ENCODE measurements around the gene TBX2.

Gene TBX2

DNA sequence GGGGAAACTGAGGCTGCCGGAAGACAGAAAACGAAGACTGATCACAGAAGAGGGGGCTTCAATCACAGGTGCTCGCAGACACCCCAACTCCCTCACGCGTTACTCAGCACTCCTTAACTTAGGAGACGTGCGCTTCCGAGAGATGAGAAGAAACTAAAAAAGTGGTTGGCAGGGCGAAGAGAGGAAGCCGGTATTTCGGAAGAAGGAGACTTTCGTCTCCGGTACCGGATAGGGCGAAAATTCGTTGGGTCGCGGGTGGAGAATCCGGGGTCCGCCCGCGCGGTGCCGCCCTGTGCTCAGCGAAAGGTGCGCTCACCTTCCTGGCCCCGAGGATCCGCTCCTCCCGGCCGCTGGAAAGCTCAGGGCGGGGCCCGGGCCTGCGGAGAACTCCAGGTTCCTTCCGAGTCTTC, 917 bp upstream of the TBX2 start:
- Mint-ChIP-seq H3K36me3 (peaks cover 6% of the 10 kb centered on the region), H3K4me3 (peak overlapping the region; percentile 26), H3K27ac (peak overlapping the region; percentile 82), H3K4me1 (peaks cover 28% of the 10 kb centered on the region), H3K9me3 (no peaks in the 10 kb centered on the region), H3K27me3 (peaks cover 98% of the 10 kb centered on the region)
- CTCF ChIA-PET = no interaction called here
- DNase-seq = no peak

GRCh38 chr17:61400066-61400716, 548 bp downstream of the TBX2 start:
- Mint-ChIP-seq H3K4me3 (no peak overlapping the region), H3K4me1 (peaks cover 34% of the 10 kb centered on the region), H3K9me3 (no peaks in the 10 kb centered on the region), H3K27ac (peak overlapping the region; percentile 37), H3K27me3 (peaks cover 98% of the 10 kb centered on the region), H3K36me3 (peaks cover 6% of the 10 kb centered on the region)
- CTCF ChIA-PET = interaction anchor here (1.0 to 1.6 kb wide), 2 partner anchors 12 to 47 kb away, joined by 4 to 7 read pairs; no protein-coding TSS in a partner anchor
- no peak for DNase-seq

- no peaks in the 10 kb centered on the region for H3K9me3 Mint-ChIP-seq
- no peak for DNase-seq
- H3K27me3 Mint-ChIP-seq = peaks cover 98% of the 10 kb centered on the region
- H3K27ac Mint-ChIP-seq = peak overlapping the region; percentile 55
- H3K4me3 Mint-ChIP-seq = peak overlapping the region; percentile 31
- H3K36me3 Mint-ChIP-seq = peaks cover 6% of the 10 kb centered on the region
- H3K4me1 Mint-ChIP-seq = peaks cover 34% of the 10 kb centered on the region
- CTCF ChIA-PET = interaction anchor here (1.0 to 1.6 kb wide), 2 partner anchors 11 to 47 kb away, joined by 4 to 7 read pairs; no protein-coding TSS in a partner anchor
These were observed 1.2 kb downstream of the TBX2 start for GRCh38 chr17:61400717-61401388.

- no peak for DNase-seq
- no peak overlapping the region for H3K4me3 Mint-ChIP-seq
- H3K36me3 Mint-ChIP-seq = peaks cover 6% of the 10 kb centered on the region
- peaks cover 98% of the 10 kb centered on the region for H3K27me3 Mint-ChIP-seq
- CTCF ChIA-PET = interaction anchor here (1.0 to 1.6 kb wide), 2 partner anchors 11 to 46 kb away, joined by 4 to 7 read pairs; no protein-coding TSS in a partner anchor
- H3K9me3 Mint-ChIP-seq = no peaks in the 10 kb centered on the region
- H3K27ac Mint-ChIP-seq = peak overlapping the region; percentile 21
- peaks cover 34% of the 10 kb centered on the region for H3K4me1 Mint-ChIP-seq
These were observed 1.9 kb downstream of the TBX2 start for GRCh38 chr17:61401389-61402072.

DNA sequence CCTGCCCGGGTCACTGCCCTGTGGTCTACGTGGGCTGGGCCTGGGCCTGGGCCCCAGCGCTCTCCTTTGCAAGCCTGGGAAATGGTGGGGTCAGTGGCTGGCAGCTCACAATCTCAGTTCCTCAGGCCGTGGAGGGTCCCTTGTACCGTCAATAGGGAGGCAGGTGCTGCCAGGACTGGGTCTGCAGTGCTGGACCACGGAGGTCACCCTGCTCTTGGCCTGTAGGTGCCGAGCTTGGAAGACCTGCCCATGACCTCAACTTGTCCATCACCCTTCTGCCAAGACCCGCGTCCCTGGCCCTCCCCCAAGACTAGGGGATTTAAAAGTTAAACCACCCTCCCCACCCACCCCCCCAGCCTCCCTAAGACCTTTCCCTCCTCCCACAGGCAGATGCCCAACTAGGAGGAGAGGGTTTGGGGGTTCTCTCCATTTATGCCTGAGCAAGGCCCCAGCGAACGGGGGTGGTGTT, 2.5 kb downstream of the TBX2 start:
- peaks cover 34% of the 10 kb centered on the region for H3K4me1 Mint-ChIP-seq

DNA sequence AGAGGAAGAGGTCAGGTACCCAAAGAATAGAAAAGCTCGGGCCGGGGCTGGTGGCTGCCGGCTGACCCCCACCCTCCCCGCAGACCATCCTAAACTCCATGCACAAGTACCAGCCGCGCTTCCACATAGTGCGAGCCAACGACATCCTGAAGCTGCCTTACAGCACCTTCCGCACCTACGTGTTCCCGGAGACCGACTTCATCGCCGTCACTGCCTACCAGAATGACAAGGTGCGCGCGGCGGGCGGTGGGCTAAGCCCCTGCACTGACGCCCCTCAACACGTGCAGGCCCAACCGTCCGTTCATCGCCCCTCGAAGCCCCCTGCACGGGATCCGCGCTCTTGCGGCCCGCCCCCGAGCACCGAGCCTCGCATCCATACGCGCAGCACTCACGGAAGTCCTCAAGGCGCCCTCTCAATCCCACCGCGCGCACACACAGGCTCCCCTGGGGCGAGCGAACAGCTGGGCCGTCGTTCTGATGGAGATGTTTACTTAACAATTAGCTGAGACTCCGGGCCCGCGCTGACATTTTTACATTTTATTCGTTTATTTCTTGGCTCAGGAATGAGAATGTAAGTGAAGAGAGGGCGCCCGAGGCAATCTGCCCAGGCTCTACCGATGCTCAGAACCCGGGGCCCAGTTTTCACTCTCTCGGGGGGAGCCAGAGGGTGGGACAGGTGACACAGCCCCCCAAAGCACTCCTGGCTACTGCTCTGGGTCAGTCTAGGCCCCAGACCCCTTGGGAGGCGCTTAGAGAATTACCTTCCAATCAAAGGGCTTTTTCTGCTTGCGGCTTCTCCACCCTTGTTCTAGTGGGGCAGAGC, 3.5 kb downstream of the TBX2 start:
- Mint-ChIP-seq H3K27me3 (peaks cover 100% of the 10 kb centered on the region), H3K9me3 (no peaks in the 10 kb centered on the region), H3K36me3 (peaks cover 4% of the 10 kb centered on the region), H3K27ac (peak overlapping the region; percentile 88), H3K4me3 (peak overlapping the region; percentile 38), H3K4me1 (peaks cover 30% of the 10 kb centered on the region)
- peak; percentile 38 for DNase-seq
- CTCF ChIA-PET = no interaction called here

More for the DNA sequence above, 2.5 kb downstream of the TBX2 start:
- no peak overlapping the region for H3K27ac Mint-ChIP-seq
- peaks cover 6% of the 10 kb centered on the region for H3K36me3 Mint-ChIP-seq
- peak overlapping the region; percentile 38 for H3K4me3 Mint-ChIP-seq
- CTCF ChIA-PET = no interaction called here
- peaks cover 100% of the 10 kb centered on the region for H3K27me3 Mint-ChIP-seq
- no peak for DNase-seq
- no peaks in the 10 kb centered on the region for H3K9me3 Mint-ChIP-seq

DNA sequence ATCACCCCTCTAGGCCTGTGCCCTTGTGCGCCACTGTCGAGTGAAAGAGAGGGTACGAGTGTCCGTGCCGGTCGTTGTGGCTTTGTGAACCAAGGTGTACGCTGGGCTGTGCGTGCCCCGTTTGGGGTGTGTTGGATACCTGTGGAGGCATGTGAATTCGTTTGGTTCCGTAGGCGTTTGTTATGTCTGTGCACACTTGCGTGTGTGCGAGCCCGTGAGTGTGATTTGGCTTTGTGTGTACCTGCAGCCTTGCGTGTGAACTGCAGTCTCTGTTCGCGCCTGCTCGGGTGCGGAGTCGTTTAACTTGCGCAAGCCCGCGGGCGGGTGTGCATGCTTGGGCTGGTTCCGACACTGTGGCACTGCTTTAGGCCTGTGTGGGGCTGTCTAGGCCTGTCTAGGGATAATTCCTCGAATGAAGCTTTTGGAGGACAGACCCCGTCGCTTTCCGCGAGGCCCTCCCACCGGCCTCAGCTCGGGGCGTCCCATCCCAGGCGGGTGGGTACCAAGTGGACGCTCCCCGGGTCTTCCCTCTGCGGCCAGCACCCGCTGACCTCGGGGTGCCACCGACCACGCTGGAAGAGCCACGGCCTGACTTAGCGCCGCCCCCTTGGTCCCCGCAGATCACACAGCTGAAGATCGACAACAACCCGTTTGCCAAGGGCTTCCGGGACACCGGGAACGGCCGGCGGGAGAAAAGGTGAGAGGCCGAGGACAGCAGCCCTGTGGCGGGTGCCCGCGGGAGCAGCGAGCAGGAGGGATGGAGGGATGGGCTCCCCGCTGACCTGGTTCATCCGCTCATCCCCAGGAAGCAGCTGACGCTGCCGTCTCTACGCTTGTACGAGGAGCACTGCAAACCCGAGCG, 4.4 kb downstream of the TBX2 start:
- CTCF ChIA-PET = interaction anchor here (0.6 to 0.8 kb wide), 2 partner anchors 8 to 167 kb away, joined by 3 read pairs; no protein-coding TSS in a partner anchor

DNA sequence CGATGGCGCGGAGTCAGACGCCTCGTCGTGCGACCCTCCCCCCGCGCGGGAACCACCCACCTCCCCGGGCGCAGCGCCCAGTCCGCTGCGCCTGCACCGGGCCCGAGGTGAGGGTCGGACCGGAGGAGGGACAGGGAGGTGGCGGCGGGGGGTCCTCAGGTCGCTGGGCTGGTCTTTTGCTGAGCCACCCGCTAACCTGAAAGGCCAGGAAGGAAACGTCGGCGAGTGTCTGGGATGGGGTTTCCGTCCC, 4.9 kb downstream of the TBX2 start:
- Mint-ChIP-seq H3K4me1 (peaks cover 31% of the 10 kb centered on the region), H3K4me3 (no peak overlapping the region), H3K27ac (no peak overlapping the region), H3K9me3 (no peaks in the 10 kb centered on the region), H3K27me3 (peaks cover 100% of the 10 kb centered on the region), H3K36me3 (peaks cover 4% of the 10 kb centered on the region)
- CTCF ChIA-PET = interaction anchor here (0.6 to 0.8 kb wide), 3 partner anchors 8 to 168 kb away, joined by 3 read pairs; no protein-coding TSS in a partner anchor
- DNase-seq = no peak

More for the DNA sequence above, 4.4 kb downstream of the TBX2 start:
- peaks cover 100% of the 10 kb centered on the region for H3K27me3 Mint-ChIP-seq
- H3K9me3 Mint-ChIP-seq = no peaks in the 10 kb centered on the region
- peaks cover 29% of the 10 kb centered on the region for H3K4me1 Mint-ChIP-seq
- H3K36me3 Mint-ChIP-seq = peaks cover 4% of the 10 kb centered on the region
- peak overlapping the region; percentile 10 for H3K4me3 Mint-ChIP-seq
- no peak overlapping the region for H3K27ac Mint-ChIP-seq
- no peak for DNase-seq

- H3K9me3 Mint-ChIP-seq = no peaks in the 10 kb centered on the region
- H3K4me1 Mint-ChIP-seq = peaks cover 33% of the 10 kb centered on the region
- DNase-seq = no peak
- CTCF ChIA-PET = interaction anchor here (0.6 to 0.8 kb wide), 4 partner anchors 7 to 168 kb away, joined by 3 read pairs; no protein-coding TSS in a partner anchor
- no peak overlapping the region for H3K4me3 Mint-ChIP-seq
- H3K36me3 Mint-ChIP-seq = peaks cover 4% of the 10 kb centered on the region
- no peak overlapping the region for H3K27ac Mint-ChIP-seq
- peaks cover 100% of the 10 kb centered on the region for H3K27me3 Mint-ChIP-seq
These were observed 5.5 kb downstream of the TBX2 start for GRCh38 chr17:61404913-61405685.

- Mint-ChIP-seq H3K4me3 (no peak overlapping the region), H3K9me3 (no peaks in the 10 kb centered on the region), H3K4me1 (peaks cover 39% of the 10 kb centered on the region), H3K27me3 (peaks cover 100% of the 10 kb centered on the region), H3K36me3 (peaks cover 4% of the 10 kb centered on the region), H3K27ac (no peak overlapping the region)
- DNase-seq = no peak
- CTCF ChIA-PET = no interaction called here
These were observed 6.3 kb downstream of the TBX2 start for GRCh38 chr17:61405686-61406536.

GRCh38 chr17:61406537-61406845, 6.8 kb downstream of the TBX2 start:
- H3K27me3 Mint-ChIP-seq = peaks cover 100% of the 10 kb centered on the region
- peaks cover 4% of the 10 kb centered on the region for H3K36me3 Mint-ChIP-seq
- H3K4me3 Mint-ChIP-seq = no peak overlapping the region
- no peak for DNase-seq
- CTCF ChIA-PET = no interaction called here
- peaks cover 37% of the 10 kb centered on the region for H3K4me1 Mint-ChIP-seq
- no peak overlapping the region for H3K27ac Mint-ChIP-seq
- H3K9me3 Mint-ChIP-seq = no peaks in the 10 kb centered on the region
